Upper lobe of right lung (tissue), 1 donor: ENCODE data around the gene OR6Q1. TPM values are rescaled to one million over a fixed set of nuclear protein-coding genes. Genes with fewer than 3 reads are reported as not detected.
"Not testable (repeated sequence)": the region's sequence is repeated elsewhere in the genome, so short reads cannot be mapped to it uniquely, and the experiment has no call there.

Experiments used
- ATAC-seq: fragments of 200-7000 bp; cut with Tn5 transposase; one replicate; pipeline ENCODE4 v1.9.1; 2020; ENCODE audit warnings: mild to moderate bottlenecking, moderate library complexity
- DNase-seq: peaks from one replicate; pipeline ENCODE4 v3.0.0-alpha.2; 2020
- H3K27ac ChIP-seq: fragments of 200-600 bp; one replicate; pipeline ENCODE4 v1.8.0; 2022
- H3K27me3 ChIP-seq: fragments of 200-600 bp; one replicate; pipeline ENCODE4 v1.8.0; 2022; ENCODE audit warnings: mild to moderate bottlenecking
- H3K36me3 ChIP-seq: fragments of 200-600 bp; one replicate; pipeline ENCODE4 v1.8.0; 2022
- H3K4me1 ChIP-seq: fragments of 200-600 bp; one replicate; pipeline ENCODE4 v1.8.0; 2022
- H3K4me3 ChIP-seq: fragments of 200-600 bp; one replicate; pipeline ENCODE4 v1.8.0; 2022; ENCODE audit warnings: mild to moderate bottlenecking
- H3K9me3 ChIP-seq: fragments of 200-600 bp; one replicate; pipeline ENCODE4 v1.8.0; 2022
- intact Hi-C: fragments of 100-400 bp; cut with DNase I; formaldehyde crosslinking; loops from one replicate; pipeline ENCODE4 v1.11.0; 2022
- long read RNA-seq: library from polyadenylated mRNA; unstranded; transcript quantifications from one replicate; pipeline ENCODE4 v2.0.0, GENCODE V29; 2021
- total RNA-seq: library from RNA; stranded (reverse); fragmentation: NEBNext Ultra II Directional; extraction: Animal tissue kit (Norgen Biotek cat#: 25700); gene quantifications from one replicate; pipeline ENCODE4 v1.2.1, GENCODE V29; 2021
- TF ChIP-seq, protein P1 (sequence below): fragments of 200-600 bp; IDR thresholded peaks from one replicate; pipeline ENCODE4 v1.8.0; 2022; ENCODE audit warnings: antibody characterized with exemption
- donor health status: DM: no; HTN: yes; CAD: no; lungs with severe emphysema.

Gene OR6Q1, protein sequence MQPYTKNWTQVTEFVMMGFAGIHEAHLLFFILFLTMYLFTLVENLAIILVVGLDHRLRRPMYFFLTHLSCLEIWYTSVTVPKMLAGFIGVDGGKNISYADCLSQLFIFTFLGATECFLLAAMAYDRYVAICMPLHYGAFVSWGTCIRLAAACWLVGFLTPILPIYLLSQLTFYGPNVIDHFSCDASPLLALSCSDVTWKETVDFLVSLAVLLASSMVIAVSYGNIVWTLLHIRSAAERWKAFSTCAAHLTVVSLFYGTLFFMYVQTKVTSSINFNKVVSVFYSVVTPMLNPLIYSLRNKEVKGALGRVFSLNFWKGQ
- total RNA-seq = not detected
- long read RNA-seq = 0 reads

DNA sequence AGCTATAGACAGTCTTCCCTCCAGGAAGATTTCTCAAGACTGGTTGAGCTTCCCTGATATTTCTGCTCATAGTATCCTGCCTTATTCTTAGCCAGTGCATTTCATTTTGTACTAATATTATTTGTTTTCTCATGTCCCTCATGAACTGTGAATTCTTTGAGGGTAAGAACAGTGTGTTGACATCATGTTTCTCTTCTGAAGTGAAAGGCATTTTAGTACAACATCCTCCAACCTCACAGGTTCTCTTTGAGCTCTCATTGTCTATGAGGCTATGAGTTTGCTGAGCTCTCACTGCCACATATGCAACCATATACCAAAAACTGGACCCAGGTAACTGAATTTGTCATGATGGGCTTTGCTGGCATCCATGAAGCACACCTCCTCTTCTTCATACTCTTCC, at the start of gene OR6Q1:
Gene OR6Q1, plus strand, starts transcription at position 301 of the 400 bp plus-strand sequence. Its CDS starts 0 bp downstream, at position 301.
- no peak for ATAC-seq
- intact Hi-C loops = no loop called here
- no peaks in the 10 kb centered on the region for H3K27me3 ChIP-seq
- no peak for DNase-seq
- H3K36me3 ChIP-seq = no peaks in the 10 kb centered on the region
- H3K27ac ChIP-seq = peak within 1 kb of the TSS; percentile 32
- peaks cover 24% of the 10 kb centered on the region for H3K4me1 ChIP-seq
- H3K9me3 ChIP-seq = no peaks in the 10 kb centered on the region
- H3K4me3 ChIP-seq = no peak within 1 kb of the TSS
- TF ChIP-seq, protein P1, sequence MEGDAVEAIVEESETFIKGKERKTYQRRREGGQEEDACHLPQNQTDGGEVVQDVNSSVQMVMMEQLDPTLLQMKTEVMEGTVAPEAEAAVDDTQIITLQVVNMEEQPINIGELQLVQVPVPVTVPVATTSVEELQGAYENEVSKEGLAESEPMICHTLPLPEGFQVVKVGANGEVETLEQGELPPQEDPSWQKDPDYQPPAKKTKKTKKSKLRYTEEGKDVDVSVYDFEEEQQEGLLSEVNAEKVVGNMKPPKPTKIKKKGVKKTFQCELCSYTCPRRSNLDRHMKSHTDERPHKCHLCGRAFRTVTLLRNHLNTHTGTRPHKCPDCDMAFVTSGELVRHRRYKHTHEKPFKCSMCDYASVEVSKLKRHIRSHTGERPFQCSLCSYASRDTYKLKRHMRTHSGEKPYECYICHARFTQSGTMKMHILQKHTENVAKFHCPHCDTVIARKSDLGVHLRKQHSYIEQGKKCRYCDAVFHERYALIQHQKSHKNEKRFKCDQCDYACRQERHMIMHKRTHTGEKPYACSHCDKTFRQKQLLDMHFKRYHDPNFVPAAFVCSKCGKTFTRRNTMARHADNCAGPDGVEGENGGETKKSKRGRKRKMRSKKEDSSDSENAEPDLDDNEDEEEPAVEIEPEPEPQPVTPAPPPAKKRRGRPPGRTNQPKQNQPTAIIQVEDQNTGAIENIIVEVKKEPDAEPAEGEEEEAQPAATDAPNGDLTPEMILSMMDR = no peak

DNA sequence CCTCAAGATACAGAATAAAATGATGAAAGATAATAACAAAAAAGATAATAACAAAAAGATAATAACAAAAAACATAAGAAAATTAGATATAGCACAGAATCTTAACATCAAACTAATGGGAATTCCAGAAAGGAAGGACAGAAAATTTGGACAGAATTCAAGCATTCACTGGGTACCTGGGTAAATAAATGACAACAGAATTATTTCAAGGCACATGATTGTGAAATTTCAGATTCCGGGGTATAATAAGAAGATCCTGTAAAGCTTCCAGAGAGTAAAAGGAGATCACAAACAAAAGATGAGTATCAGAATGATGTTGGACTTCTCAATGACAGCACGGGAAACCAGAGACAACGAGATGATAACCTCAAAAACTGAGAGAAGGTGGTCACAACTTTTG, 49.2 kb upstream of the OR6Q1 start:
- Histone ChIP-seq H3K9me3 (no peaks in the 10 kb centered on the region), H3K27me3 (no peaks in the 10 kb centered on the region), H3K4me3 (no peak overlapping the region), H3K27ac (no peak overlapping the region), H3K36me3 (no peaks in the 10 kb centered on the region), H3K4me1 (no peaks in the 10 kb centered on the region)
- DNase-seq (no peak), ATAC-seq (no peak)
- TF ChIP-seq, protein P1 = no peak
- intact Hi-C loops = no loop called here

DNA sequence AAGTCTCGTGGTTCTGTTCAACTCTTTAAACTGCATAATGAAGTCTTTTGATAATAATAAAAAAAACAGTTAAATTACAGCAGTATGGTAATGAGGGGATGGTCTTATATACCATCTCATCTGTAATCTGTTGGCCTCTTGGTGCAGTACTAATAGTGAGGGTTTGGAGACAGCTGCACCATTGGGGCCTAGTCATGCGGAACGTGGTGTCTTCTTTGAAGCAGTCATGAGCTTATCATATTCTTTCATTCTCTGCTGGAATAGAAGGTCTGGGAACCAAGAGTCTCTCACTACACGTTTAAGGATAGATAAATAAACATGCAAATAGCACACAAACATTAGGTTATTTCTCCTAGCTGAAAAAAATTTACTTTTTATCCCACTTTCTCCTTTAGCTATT, 48.0 kb upstream of the OR6Q1 start:
- no peak overlapping the region for H3K4me3 ChIP-seq
- ATAC-seq (no peak), DNase-seq (no peak)
- H3K27ac ChIP-seq = no peak overlapping the region
- H3K9me3 ChIP-seq = no peaks in the 10 kb centered on the region
- H3K27me3 ChIP-seq = no peaks in the 10 kb centered on the region
- no peaks in the 10 kb centered on the region for H3K36me3 ChIP-seq
- TF ChIP-seq, protein P1 = no peak
- intact Hi-C loops = no loop called here
- no peaks in the 10 kb centered on the region for H3K4me1 ChIP-seq

DNA sequence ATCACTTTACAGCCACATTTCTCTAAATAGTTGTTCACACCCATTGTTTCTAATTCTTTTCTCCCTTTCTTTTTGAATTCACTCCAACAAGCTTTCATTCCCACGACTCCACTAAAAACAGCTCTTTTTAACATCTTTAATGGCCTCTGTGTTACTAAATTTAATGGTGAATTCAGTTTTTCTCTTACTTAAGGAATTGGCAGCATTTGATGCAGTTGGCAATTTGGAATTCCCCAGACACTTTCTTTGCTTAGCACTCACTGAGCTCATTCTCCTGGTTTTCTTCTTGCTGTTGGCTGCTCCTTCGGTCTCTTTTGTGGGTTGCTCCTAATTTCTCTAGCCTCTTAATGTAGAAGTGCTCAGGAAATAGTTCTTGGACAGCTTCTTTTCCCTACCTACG, 47.6 kb upstream of the OR6Q1 start:
- Histone ChIP-seq H3K27ac (no peak overlapping the region), H3K36me3 (no peaks in the 10 kb centered on the region), H3K9me3 (no peaks in the 10 kb centered on the region), H3K27me3 (no peaks in the 10 kb centered on the region), H3K4me3 (no peak overlapping the region), H3K4me1 (no peaks in the 10 kb centered on the region)
- DNase-seq (no peak), ATAC-seq (no peak)
- TF ChIP-seq, protein P1 = no peak
- intact Hi-C loops = no loop called here

DNA sequence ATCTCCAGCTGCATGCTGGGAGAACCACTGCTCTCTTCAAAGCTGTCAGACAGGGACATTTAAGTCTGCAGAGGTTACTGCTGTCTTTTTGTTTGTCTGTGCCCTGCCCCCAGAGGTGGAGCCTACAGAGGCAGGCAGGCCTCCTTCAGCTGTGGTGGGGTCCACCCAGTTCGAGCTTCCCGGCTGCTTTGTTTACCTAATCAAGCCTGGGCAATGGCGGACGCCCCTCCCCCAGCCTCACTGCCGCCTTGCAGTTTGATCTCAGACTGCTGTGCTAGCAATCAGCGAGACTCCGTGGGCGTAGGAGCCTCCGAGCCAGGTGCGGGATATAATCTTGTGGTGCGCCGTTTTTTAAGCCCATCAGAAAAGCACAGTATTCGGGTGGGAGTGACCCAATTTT, 31.2 kb upstream of the OR6Q1 start:
- H3K36me3 ChIP-seq, H3K9me3 ChIP-seq, H3K27me3 ChIP-seq, DNase-seq, intact Hi-C loops, ATAC-seq, H3K27ac ChIP-seq, H3K4me1 ChIP-seq, H3K4me3 ChIP-seq: not testable (repeated sequence)

DNA sequence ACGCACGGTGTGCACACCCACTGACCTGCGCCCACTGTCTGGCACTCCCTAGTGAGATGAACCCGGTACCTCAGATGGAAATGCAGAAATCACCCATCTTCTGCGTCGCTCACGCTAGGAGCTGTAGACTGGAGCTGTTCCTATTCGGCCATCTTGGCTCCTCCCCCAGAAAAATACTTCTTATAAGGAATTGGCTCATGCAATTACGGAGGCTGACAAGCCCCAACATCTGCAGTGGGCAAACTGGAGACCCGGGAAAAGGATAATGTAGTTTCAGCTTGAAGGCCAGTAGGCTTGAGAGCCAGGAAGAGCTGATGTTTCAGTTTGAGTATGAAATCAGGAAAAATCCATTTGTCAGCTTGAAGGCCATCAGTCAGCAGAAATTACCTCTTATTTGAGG, 30.7 kb upstream of the OR6Q1 start:
- H3K4me3 ChIP-seq, DNase-seq, ATAC-seq, H3K27ac ChIP-seq, H3K27me3 ChIP-seq, H3K36me3 ChIP-seq, intact Hi-C loops, H3K4me1 ChIP-seq, H3K9me3 ChIP-seq: not testable (repeated sequence)

DNA sequence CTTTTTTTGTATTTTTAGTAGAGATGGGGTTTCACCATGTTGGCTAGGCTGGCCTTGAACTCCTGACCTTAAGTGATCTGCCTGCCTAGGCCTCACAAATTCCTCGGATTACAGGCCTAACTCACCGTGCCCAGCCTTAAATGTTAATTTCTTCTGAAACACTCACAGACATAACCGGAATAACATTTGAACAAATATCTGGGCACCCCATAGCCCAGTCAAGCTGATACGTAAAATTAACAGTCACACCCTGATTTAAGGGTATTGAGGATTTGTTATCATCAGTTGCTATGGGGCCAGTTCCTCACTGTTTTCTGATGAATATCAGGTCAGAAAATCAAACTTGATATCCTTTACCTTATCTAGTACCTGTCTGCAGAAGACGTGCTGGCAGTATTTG, 30.1 kb upstream of the OR6Q1 start:
- H3K9me3 ChIP-seq = no peaks in the 10 kb centered on the region
- TF ChIP-seq, protein P1 = no peak
- H3K27me3 ChIP-seq = no peaks in the 10 kb centered on the region
- intact Hi-C loops = no loop called here
- H3K27ac ChIP-seq = no peak overlapping the region
- DNase-seq (no peak), ATAC-seq (no peak)
- H3K4me1 ChIP-seq = no peaks in the 10 kb centered on the region
- no peak overlapping the region for H3K4me3 ChIP-seq
- no peaks in the 10 kb centered on the region for H3K36me3 ChIP-seq
